ENCODE results near the gene TCEAL8.

The TCEAL8 gene

GRCh38 chrX:103214870-103215424 lies 40.0 kb downstream of the TCEAL8 start, which contains the start of gene BEX4:
BEX4 (plus strand) TSS chrX:103215108; CDS start chrX:103216154, 1,046 bp downstream.
- no peak for DNase-seq

- no peak for DNase-seq
Observed at GRCh38 chrX:103212749-103213457, 42.1 kb downstream of the TCEAL8 start.

DNA sequence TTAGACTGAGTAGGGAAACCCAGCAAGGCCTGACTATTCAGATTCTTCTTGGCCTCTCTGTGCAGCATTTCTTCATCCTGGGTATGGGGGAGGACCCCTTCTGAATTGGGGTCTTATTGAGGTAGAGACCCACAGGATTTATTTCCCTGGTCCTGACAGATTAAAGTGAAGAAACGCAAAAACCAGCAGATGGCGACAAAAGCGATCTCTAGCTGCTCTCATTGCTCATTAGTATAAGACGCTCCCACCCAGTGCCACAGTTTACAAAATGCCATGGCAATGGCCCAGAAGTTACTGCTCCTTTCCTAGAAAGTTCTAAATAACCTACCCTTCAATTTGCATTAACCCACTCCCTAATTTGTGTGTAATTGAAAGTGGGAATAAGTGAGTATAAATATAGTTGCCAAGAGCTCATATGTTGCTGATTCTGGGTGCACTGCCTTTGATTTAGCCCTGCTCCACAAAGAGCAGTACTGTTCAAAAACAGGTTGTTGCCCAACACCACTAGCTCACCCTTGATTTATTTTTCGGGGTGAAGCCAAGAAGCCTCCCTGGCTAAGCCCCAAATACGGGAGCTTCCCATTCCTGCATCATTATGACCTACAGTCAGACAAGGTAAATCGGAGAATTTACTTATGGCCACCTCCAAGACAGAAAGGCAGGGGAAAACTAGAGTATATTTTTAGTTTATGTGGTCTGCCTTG lies 43.8 kb downstream of the TCEAL8 start:
- no peak for DNase-seq

GRCh38 chrX:103210056-103210455 lies 44.9 kb downstream of the TCEAL8 start:
- DNase-seq: no peak

Measured in NCI-H446 treated with DMSO at 0.1 percent for 48 hours (cell line).